C4-2B (cell line): ENCODE data around the gene PRODH.
"Not testable (repeated sequence)": the region's sequence is repeated elsewhere in the genome, so short reads cannot be mapped to it uniquely, and the experiment has no call there.

Source experiments
- ZFX ChIP-seq: fragments of 450-650 bp; IDR thresholded peaks from 2 replicates; pipeline ENCODE4 v1.6.1; 2017
- TF ChIP-seq, protein P1 (sequence below): fragments of 450-650 bp; conservative IDR thresholded peaks from 2 replicates; pipeline ENCODE4 v1.5.1; 2017; ENCODE audit warnings: mild to moderate bottlenecking

GRCh38 chr22:18972591-18972990, 36.5 kb upstream of the PRODH start:
- TF ChIP-seq, protein P1, sequence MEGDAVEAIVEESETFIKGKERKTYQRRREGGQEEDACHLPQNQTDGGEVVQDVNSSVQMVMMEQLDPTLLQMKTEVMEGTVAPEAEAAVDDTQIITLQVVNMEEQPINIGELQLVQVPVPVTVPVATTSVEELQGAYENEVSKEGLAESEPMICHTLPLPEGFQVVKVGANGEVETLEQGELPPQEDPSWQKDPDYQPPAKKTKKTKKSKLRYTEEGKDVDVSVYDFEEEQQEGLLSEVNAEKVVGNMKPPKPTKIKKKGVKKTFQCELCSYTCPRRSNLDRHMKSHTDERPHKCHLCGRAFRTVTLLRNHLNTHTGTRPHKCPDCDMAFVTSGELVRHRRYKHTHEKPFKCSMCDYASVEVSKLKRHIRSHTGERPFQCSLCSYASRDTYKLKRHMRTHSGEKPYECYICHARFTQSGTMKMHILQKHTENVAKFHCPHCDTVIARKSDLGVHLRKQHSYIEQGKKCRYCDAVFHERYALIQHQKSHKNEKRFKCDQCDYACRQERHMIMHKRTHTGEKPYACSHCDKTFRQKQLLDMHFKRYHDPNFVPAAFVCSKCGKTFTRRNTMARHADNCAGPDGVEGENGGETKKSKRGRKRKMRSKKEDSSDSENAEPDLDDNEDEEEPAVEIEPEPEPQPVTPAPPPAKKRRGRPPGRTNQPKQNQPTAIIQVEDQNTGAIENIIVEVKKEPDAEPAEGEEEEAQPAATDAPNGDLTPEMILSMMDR, result not testable (repeated sequence)
- not testable (repeated sequence) for TF ChIP-seq ZFX
